Vagina (tissue), 2 donors: Measurements from ENCODE around the gene DGKQ. TPM values are rescaled to one million over a fixed set of nuclear protein-coding genes. Genes with fewer than 3 reads are reported as not detected.
"Not testable (repeated sequence)": the region's sequence is repeated elsewhere in the genome, so short reads cannot be mapped to it uniquely, and the experiment has no call there.

Source experiments
- DNase-seq, 2 donors: peaks; one replicate each; pipeline ENCODE4 v3.0.0-alpha.2; 2017; ENCODE audit errors: extremely low spot score in 2 of 2
- H3K27ac ChIP-seq: fragments of 200-600 bp; sonication (generic); one replicate; pipeline ENCODE4 v1.5.1; 2019
- H3K27me3 ChIP-seq: fragments of 200-600 bp; sonication (generic); one replicate; pipeline ENCODE4 v1.5.1; 2019
- H3K36me3 ChIP-seq, 2 donors: fragments of 200-600 bp; sonication (generic); one replicate each; pipeline ENCODE4 v1.5.1; 2017 to 2019
- H3K4me1 ChIP-seq: fragments of 200-600 bp; sonication (generic); one replicate; pipeline ENCODE4 v1.5.1; 2019
- H3K4me3 ChIP-seq, 2 donors: fragments of 200-600 bp; sonication (generic); 1 replicate in 1 of 2; 2 replicates in 1 of 2; pipeline ENCODE4 v1.5.1; 2016 to 2019
- H3K9me3 ChIP-seq: fragments of 200-600 bp; sonication (generic); one replicate; pipeline ENCODE4 v1.5.1; 2019
- CTCF ChIP-seq, 3 experiments: fragments of 450-650 bp in 2 of 3; fragments of 200-600 bp in 1 of 3; sonication (generic) in 1 of 3; IDR thresholded peaks; one replicate each; pipeline ENCODE4 v1.5.1; 2017 to 2019; ENCODE audit warnings: antibody characterized with exemption in 3 of 3, mild to moderate bottlenecking in 2 of 3, moderate library complexity in 2 of 3
- POLR2A ChIP-seq, 2 donors: fragments of 450-650 bp; IDR thresholded peaks; one replicate each; pipeline ENCODE4 v1.6.1; 2017; ENCODE audit warnings: antibody characterized with exemption in 2 of 2, mild to moderate bottlenecking in 2 of 2, moderate library complexity in 2 of 2
- POLR2AphosphoS5 ChIP-seq, 2 donors: sonication (generic); formaldehyde crosslinking; IDR thresholded peaks; one replicate each; pipeline ENCODE4 v1.9.0; 2017; ENCODE audit warnings: antibody characterized with exemption in 2 of 2, mild to moderate bottlenecking in 2 of 2, low read depth in 1 of 2; ENCODE audit not compliant: insufficient read depth in 1 of 2
- intact Hi-C: fragments of 100-400 bp; cut with DNase I; formaldehyde crosslinking; loops from one replicate; pipeline ENCODE4 v1.15.1; 2023
- total RNA-seq: library from RNA; depleted of rRNA; stranded (reverse); fragments of >200 nt; gene quantifications from one replicate; pipeline ENCODE4 v1.2.3, GENCODE V29; 2016

The DGKQ gene
- total RNA-seq, 1 donor from 2014 or later, result 16.2 TPM

DNA sequence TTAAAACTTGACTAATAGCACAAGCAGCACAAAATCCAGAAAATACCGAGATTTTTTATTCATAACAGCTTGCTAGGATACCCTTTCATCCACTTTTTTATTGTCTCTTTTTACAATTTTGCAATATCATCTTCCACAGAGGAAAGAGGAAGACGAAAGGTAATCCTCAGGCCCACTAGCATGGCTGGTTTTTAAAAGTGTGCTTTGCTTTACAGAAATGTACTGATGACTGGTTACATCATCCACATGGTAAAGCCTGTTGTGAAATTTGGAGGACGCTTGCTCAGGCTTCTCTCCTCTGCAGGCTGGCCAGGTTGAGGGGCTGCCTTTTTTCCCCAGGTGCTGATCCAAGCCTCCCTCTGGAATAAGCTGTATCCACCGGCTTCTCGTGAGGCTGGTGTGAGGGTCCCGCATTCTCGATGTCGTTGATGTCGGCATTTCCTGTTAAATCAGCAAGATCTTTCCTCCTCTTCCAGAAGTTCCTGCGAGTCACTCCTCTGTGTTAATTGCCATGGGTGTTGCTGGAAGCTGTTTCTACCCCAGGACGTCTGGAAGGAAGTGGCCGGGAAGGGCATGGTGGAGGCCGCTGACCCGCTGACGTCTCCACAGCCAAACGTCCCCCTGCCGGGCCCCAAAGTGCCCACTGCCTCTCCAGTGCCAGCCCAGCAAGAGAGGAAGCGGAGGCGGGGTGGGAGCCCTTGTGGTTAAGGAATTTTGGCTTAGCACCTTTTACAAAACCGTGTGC lies 5.8 kb upstream of the DGKQ start:
- intact Hi-C loops, result no loop called here
- Histone ChIP-seq H3K27me3 (no peaks in the 10 kb centered on the region), H3K36me3 (no peaks in the 10 kb centered on the region), H3K4me3 (no peak overlapping the region), H3K9me3 (no peaks in the 10 kb centered on the region), H3K27ac (no peak overlapping the region), H3K4me1 (peaks cover 1% of the 10 kb centered on the region)
- no peak for DNase-seq
- no peak for TF ChIP-seq POLR2A (IDR thresholded peaks at IDR 0.05)

DNA sequence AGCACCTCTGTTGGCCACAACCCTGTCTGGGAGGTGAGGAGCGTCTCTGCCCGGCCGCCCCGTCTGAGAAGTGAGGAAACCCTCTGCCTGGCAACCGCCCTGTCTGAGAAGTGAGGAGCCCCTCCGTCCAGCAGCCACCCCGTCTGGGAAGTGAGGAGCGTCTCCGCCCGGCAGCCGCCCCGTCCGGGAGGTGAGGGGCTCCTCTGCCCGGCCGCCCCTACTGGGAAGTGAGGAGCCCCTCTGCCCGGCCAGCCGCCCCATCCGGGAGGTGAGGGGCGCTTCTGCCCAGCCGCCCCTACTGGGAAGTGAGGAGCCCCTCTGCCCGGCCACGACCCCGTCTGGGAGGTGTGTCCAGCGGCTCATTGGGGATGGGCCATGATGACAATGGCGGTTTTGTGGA lies 2.6 kb upstream of the DGKQ start:
- DNase-seq, H3K36me3 ChIP-seq, H3K4me3 ChIP-seq, H3K27me3 ChIP-seq, H3K27ac ChIP-seq, H3K9me3 ChIP-seq, intact Hi-C loops: not testable (repeated sequence)
- peaks cover 27% of the 10 kb centered on the region for H3K4me1 ChIP-seq

- no peaks in the 10 kb centered on the region for H3K36me3 ChIP-seq
- intact Hi-C loops, result no loop called here
These were observed 1.3 kb upstream of the DGKQ start for GRCh38 chr4:974668-975067.

GRCh38 chr4:972651-973424 lies 531 bp downstream of the DGKQ start:
- DNase-seq, result no peak
- TF ChIP-seq POLR2A (IDR thresholded peaks at IDR 0.05), result no peak
- TF ChIP-seq CTCF (IDR thresholded peaks at IDR 0.05), result no peak
- no peak for TF ChIP-seq POLR2AphosphoS5 (IDR thresholded peaks at IDR 0.05; ENCODE audit: insufficient read depth in 1 of 2, low read depth in 1 of 2)
- H3K36me3 ChIP-seq, result no peaks in the 10 kb centered on the region
- no peaks in the 10 kb centered on the region for H3K27me3 ChIP-seq
- H3K4me1 ChIP-seq, result peaks cover 39% of the 10 kb centered on the region
- no peaks in the 10 kb centered on the region for H3K9me3 ChIP-seq
- H3K27ac ChIP-seq, result no peak overlapping the region
- H3K4me3 ChIP-seq, result peak overlapping the region; percentile 77 to 86
- intact Hi-C loops, result no loop called here

More at GRCh38 chr4:974668-975067, 1.3 kb upstream of the DGKQ start:
- H3K27me3 ChIP-seq, result no peaks in the 10 kb centered on the region
- H3K4me3 ChIP-seq, result no peak overlapping the region
- H3K9me3 ChIP-seq, result no peaks in the 10 kb centered on the region
- peaks cover 32% of the 10 kb centered on the region for H3K4me1 ChIP-seq
- DNase-seq, result no peak
- TF ChIP-seq POLR2AphosphoS5 (IDR thresholded peaks at IDR 0.05; ENCODE audit: insufficient read depth in 1 of 2, low read depth in 1 of 2), result no peak
- TF ChIP-seq CTCF (IDR thresholded peaks at IDR 0.05), result no peak
- no peak for TF ChIP-seq POLR2A (IDR thresholded peaks at IDR 0.05)
- no peak overlapping the region for H3K27ac ChIP-seq

- no peaks in the 10 kb centered on the region for H3K27me3 ChIP-seq
- no peak overlapping the region for H3K27ac ChIP-seq
- no peak for DNase-seq
- intact Hi-C loops, result no loop called here
- no peaks in the 10 kb centered on the region for H3K9me3 ChIP-seq
- TF ChIP-seq POLR2A (IDR thresholded peaks at IDR 0.05) (no peak), CTCF (IDR thresholded peaks at IDR 0.05) (no peak), POLR2AphosphoS5 (IDR thresholded peaks at IDR 0.05; ENCODE audit: insufficient read depth in 1 of 2, low read depth in 1 of 2) (no peak)
- peaks cover 43% of the 10 kb centered on the region for H3K4me1 ChIP-seq
- H3K36me3 ChIP-seq, result no peaks in the 10 kb centered on the region
- H3K4me3 ChIP-seq, result peak overlapping the region; percentile 77 to 86
These were observed 1.5 kb downstream of the DGKQ start for GRCh38 chr4:971666-972500.
